ENCODE results near the gene SLC7A1. TPM values are rescaled to one million over a fixed set of nuclear protein-coding genes. Genes with fewer than 3 reads are reported as not detected.

The SLC7A1 gene
- total RNA-seq, 1 experiment from 2014 or later, result 62.8 TPM

DNA sequence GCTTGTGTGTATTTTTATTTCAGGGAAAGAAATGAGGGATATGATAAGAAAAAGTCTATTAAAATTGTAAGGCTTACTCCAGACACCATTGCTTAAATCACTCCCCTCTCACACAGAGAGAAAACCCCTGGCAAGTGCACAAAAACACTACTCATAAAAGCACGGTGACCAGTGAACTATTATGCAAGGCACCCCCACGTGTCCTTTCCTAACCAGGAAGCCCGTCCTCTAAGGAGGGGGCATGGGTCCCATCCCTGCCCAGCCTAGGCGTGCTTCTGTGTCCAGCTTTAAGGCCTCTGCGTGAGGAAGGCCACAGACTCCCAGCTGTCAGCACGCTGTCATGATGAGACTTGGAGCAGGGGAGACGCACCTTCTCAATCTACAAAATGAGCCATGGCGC, 83.5 kb downstream of the SLC7A1 start:
- BruUV-seq (replicated peaks), result TSS peak; percentile 10
- Histone ChIP-seq H3K4me3 (no peak overlapping the region), H3K4me2 (no peak overlapping the region), H2AFZ (no peak overlapping the region), H3K4me1 (replicated peaks; ENCODE audit: insufficient read depth) (no peaks in the 10 kb centered on the region), H3K9me2 (ENCODE audit: insufficient read depth) (no peaks in the 10 kb centered on the region), H3K79me2 (ENCODE audit: low read depth) (no peaks in the 10 kb centered on the region), H4K20me1 (ENCODE audit: insufficient read depth) (peaks cover 22% of the 10 kb centered on the region), H3K27me3 (ENCODE audit: insufficient read depth, low read depth) (no peaks in the 10 kb centered on the region), H3K9me3 (ENCODE audit: insufficient read depth, low read depth) (no peaks in the 10 kb centered on the region), H3F3A (ENCODE audit: insufficient read depth, low read depth) (peaks cover 14% of the 10 kb centered on the region; the same call in 1 of the 2 replicates), H3K27ac (no peak overlapping the region), H3K36me3 (ENCODE audit: low read depth) (peaks cover 19% of the 10 kb centered on the region; the same call in 1 of the 2 replicates)
- ChIA-PET POLR2A (ENCODE audit: unreplicated experiment) (no interaction called here), CTCF (no interaction called here)
- TF ChIP-seq EZH2 (IDR thresholded peaks at IDR 0.05; ENCODE audit: low read depth), result no peak
- TF ChIP-seq, protein P1, sequence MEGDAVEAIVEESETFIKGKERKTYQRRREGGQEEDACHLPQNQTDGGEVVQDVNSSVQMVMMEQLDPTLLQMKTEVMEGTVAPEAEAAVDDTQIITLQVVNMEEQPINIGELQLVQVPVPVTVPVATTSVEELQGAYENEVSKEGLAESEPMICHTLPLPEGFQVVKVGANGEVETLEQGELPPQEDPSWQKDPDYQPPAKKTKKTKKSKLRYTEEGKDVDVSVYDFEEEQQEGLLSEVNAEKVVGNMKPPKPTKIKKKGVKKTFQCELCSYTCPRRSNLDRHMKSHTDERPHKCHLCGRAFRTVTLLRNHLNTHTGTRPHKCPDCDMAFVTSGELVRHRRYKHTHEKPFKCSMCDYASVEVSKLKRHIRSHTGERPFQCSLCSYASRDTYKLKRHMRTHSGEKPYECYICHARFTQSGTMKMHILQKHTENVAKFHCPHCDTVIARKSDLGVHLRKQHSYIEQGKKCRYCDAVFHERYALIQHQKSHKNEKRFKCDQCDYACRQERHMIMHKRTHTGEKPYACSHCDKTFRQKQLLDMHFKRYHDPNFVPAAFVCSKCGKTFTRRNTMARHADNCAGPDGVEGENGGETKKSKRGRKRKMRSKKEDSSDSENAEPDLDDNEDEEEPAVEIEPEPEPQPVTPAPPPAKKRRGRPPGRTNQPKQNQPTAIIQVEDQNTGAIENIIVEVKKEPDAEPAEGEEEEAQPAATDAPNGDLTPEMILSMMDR (conservative IDR thresholded peaks at IDR 0.05), result no peak
- intact Hi-C loops (cut with micrococcal nuclease; ENCODE audit: unreplicated experiment), result no loop called here
- no peak for DNase-seq

GRCh38 chr13:29511106-29511796, 84.2 kb downstream of the SLC7A1 start:
- Histone ChIP-seq H3K4me2 (no peak overlapping the region), H3K27ac (no peak overlapping the region), H3K4me1 (replicated peaks; ENCODE audit: insufficient read depth) (no peaks in the 10 kb centered on the region), H3K27me3 (ENCODE audit: insufficient read depth, low read depth) (no peaks in the 10 kb centered on the region), H3K9me3 (ENCODE audit: insufficient read depth, low read depth) (no peaks in the 10 kb centered on the region), H3K36me3 (ENCODE audit: low read depth) (peaks cover 15% of the 10 kb centered on the region; the same call in 1 of the 2 replicates), H3K9me2 (ENCODE audit: insufficient read depth) (no peaks in the 10 kb centered on the region), H4K20me1 (ENCODE audit: insufficient read depth) (peaks cover 26% of the 10 kb centered on the region), H3K4me3 (no peak overlapping the region), H3F3A (ENCODE audit: insufficient read depth, low read depth) (peaks cover 14% of the 10 kb centered on the region; the same call in 1 of the 2 replicates), H2AFZ (no peak overlapping the region), H3K79me2 (ENCODE audit: low read depth) (no peaks in the 10 kb centered on the region)
- CTCF ChIA-PET, result no interaction called here
- TF ChIP-seq, protein P1 (conservative IDR thresholded peaks at IDR 0.05), result no peak
- TF ChIP-seq EZH2 (IDR thresholded peaks at IDR 0.05; ENCODE audit: low read depth), result no peak
- intact Hi-C loops (cut with micrococcal nuclease; ENCODE audit: unreplicated experiment), result no loop called here
- POLR2A ChIA-PET (ENCODE audit: unreplicated experiment), result no interaction called here
- no TSS peak for BruUV-seq (replicated peaks)
- no peak for DNase-seq

DNA sequence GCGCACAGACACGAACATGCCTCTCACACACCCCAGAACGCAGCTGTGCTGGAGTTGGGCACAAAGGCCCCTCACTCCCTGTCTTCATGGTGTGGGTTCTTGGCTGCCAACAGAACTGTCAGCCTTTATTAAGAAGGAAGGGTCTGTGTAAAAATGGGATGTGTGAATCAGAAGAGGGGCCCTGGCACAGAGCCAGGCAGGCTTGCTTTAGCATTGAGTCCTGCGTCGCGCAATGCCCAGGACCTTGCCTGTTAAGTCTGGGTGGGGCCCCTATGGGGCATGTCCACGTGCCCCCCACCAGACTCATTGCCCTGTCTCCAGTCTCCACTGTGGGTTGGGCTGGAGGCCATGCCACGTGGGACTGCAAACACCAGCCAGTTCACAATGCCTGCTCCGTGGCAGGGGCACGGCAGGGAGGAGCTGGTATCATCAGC, 84.8 kb downstream of the SLC7A1 start:
- no peak for TF ChIP-seq EZH2 (IDR thresholded peaks at IDR 0.05; ENCODE audit: low read depth)
- TF ChIP-seq, protein P1 (conservative IDR thresholded peaks at IDR 0.05), result no peak
- H3K36me3 ChIP-seq (ENCODE audit: low read depth), result peaks cover 10% of the 10 kb centered on the region; the same call in 1 of the 2 replicates
- no peaks in the 10 kb centered on the region for H3K9me3 ChIP-seq (ENCODE audit: insufficient read depth, low read depth)
- intact Hi-C loops (cut with micrococcal nuclease; ENCODE audit: unreplicated experiment), result no loop called here
- H4K20me1 ChIP-seq (ENCODE audit: insufficient read depth), result peaks cover 22% of the 10 kb centered on the region
- no peak overlapping the region for H3K4me3 ChIP-seq
- DNase-seq, result no peak
- BruUV-seq (replicated peaks), result no TSS peak
- no peak overlapping the region for H3K4me2 ChIP-seq
- H3K27me3 ChIP-seq (ENCODE audit: insufficient read depth, low read depth), result no peaks in the 10 kb centered on the region
- ChIA-PET POLR2A (ENCODE audit: unreplicated experiment) (no interaction called here), CTCF (no interaction called here)
- no peaks in the 10 kb centered on the region for H3K4me1 ChIP-seq (replicated peaks; ENCODE audit: insufficient read depth)
- H3K79me2 ChIP-seq (ENCODE audit: low read depth), result no peaks in the 10 kb centered on the region
- H2AFZ ChIP-seq, result no peak overlapping the region
- H3K27ac ChIP-seq, result no peak overlapping the region
- H3F3A ChIP-seq (ENCODE audit: insufficient read depth, low read depth), result peaks cover 14% of the 10 kb centered on the region; the same call in 1 of the 2 replicates
- no peaks in the 10 kb centered on the region for H3K9me2 ChIP-seq (ENCODE audit: insufficient read depth)
